Mammary epithelial cell (primary cell): ENCODE measurements around the gene RAPGEF4.

Experiments
- EZH2 ChIP-seq: IDR thresholded peaks from 2 replicates; pipeline ENCODE4 v1.6.1; 2012; ENCODE audit warnings: low read length, inconsistent platforms, borderline replicate concordance
- TF ChIP-seq, protein P1 (sequence below), 2 donors: IDR thresholded peaks in 1 of 2; conservative IDR thresholded peaks in 1 of 2; 2 replicates each; pipeline ENCODE4 v1.5.1; 2011 to 2012; ENCODE audit warnings: inconsistent platforms in 2 of 2, low read length in 2 of 2, mild to moderate bottlenecking in 2 of 2, control low read depth in 1 of 2, low read depth in 1 of 2; ENCODE audit not compliant: insufficient read depth in 1 of 2; ENCODE audit errors: extremely low read depth in 1 of 2

DNA sequence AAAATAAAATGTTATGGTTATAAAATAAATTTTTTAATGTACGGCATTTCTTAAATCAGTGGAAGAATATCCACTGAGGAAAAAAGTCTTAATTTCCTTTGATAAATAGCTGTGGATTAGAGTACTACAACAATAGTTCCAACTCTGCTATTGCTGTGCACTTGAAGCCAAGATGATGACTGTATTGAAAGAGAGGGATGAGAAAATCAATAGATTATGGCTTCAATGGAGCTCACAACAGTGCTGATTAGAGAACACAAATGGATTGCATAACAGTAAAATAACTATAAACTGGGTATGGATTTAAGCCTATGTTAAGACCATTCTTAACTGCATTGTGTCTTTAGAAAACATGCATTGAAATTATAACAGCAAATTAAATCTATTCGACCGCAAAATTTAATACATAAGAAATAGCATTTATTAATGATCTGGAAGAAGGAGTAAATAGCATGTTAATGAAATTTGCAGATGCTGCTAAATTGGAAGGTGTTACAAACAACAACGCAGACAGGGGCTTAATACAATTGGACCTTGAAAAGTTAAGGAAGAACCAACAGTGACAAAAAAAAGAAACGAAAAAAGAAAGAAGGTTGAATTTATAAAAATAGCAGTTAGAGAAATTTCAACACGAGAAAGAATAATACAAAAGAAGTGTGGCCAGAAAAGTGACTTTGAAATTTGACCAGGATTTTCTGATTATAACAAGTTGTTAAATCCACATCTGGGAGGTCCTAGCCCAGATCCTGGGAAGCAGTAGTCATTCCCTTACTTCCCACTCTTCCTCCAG is 331.4 kb downstream of the RAPGEF4 start:
- TF ChIP-seq, protein P1, sequence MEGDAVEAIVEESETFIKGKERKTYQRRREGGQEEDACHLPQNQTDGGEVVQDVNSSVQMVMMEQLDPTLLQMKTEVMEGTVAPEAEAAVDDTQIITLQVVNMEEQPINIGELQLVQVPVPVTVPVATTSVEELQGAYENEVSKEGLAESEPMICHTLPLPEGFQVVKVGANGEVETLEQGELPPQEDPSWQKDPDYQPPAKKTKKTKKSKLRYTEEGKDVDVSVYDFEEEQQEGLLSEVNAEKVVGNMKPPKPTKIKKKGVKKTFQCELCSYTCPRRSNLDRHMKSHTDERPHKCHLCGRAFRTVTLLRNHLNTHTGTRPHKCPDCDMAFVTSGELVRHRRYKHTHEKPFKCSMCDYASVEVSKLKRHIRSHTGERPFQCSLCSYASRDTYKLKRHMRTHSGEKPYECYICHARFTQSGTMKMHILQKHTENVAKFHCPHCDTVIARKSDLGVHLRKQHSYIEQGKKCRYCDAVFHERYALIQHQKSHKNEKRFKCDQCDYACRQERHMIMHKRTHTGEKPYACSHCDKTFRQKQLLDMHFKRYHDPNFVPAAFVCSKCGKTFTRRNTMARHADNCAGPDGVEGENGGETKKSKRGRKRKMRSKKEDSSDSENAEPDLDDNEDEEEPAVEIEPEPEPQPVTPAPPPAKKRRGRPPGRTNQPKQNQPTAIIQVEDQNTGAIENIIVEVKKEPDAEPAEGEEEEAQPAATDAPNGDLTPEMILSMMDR (conservative IDR thresholded peaks at IDR 0.05 in 1 of 2, IDR thresholded peaks at IDR 0.05 in 1 of 2; ENCODE audit: extremely low read depth in 1 of 2, insufficient read depth in 1 of 2, low read depth in 1 of 2, low read length in 2 of 2): no peak
- no peak for TF ChIP-seq EZH2
